AG08395 (cell line): ENCODE results near the gene RAD23A.

Experiments
- DNase-seq: peaks from one replicate; pipeline ENCODE4 v3.0.0; 2012; ENCODE audit warnings: mixed read lengths, low spot score

RAD23A gene

GRCh38 chr19:13003081-13003480, 57.4 kb downstream of the RAD23A start:
- no peak for DNase-seq
